ENCODE results near the gene NPL.

NPL gene

GRCh38 chr1:182771187-182771984, 18.2 kb upstream of the NPL start:
- in situ Hi-C loops (cut with HindIII; ENCODE audit: low pct_ligation_motif_present, low pct_unique_long_range_greater_than_20kb, low sequenced_read_pairs) = no loop called here
- no peak for DNase-seq

GRCh38 chr1:182777386-182777785, 12.2 kb upstream of the NPL start:
- DNase-seq = no peak
- in situ Hi-C loops (cut with HindIII; ENCODE audit: low pct_ligation_motif_present, low pct_unique_long_range_greater_than_20kb, low sequenced_read_pairs) = no loop called here

GRCh38 chr1:182778862-182779261, 10.7 kb upstream of the NPL start:
- no peak for DNase-seq
- in situ Hi-C loops (cut with HindIII; ENCODE audit: low pct_ligation_motif_present, low pct_unique_long_range_greater_than_20kb, low sequenced_read_pairs) = no loop called here

GRCh38 chr1:182779530-182779929, 10.0 kb upstream of the NPL start:
- in situ Hi-C loops (cut with HindIII; ENCODE audit: low pct_ligation_motif_present, low pct_unique_long_range_greater_than_20kb, low sequenced_read_pairs) = no loop called here
- DNase-seq = no peak

- in situ Hi-C loops (cut with HindIII; ENCODE audit: low pct_ligation_motif_present, low pct_unique_long_range_greater_than_20kb, low sequenced_read_pairs) = loop anchor here (10.0 kb wide), 1 partner anchor 187 kb away; no protein-coding TSS in a partner anchor
- DNase-seq = peak; percentile 54
These were observed 7.6 kb upstream of the NPL start for GRCh38 chr1:182781841-182782586.

- in situ Hi-C loops (cut with HindIII; ENCODE audit: low pct_ligation_motif_present, low pct_unique_long_range_greater_than_20kb, low sequenced_read_pairs) = loop anchor here (10.0 kb wide), 1 partner anchor 188 kb away; no protein-coding TSS in a partner anchor
- DNase-seq = no peak
These were observed 7.0 kb upstream of the NPL start for GRCh38 chr1:182782587-182782913.

GRCh38 chr1:182783068-182783467, 6.5 kb upstream of the NPL start:
- DNase-seq = peak; percentile 8
- in situ Hi-C loops (cut with HindIII; ENCODE audit: low pct_ligation_motif_present, low pct_unique_long_range_greater_than_20kb, low sequenced_read_pairs) = loop anchor here (10.0 kb wide), 1 partner anchor 188 kb away; no protein-coding TSS in a partner anchor

GRCh38 chr1:182784556-182785171, 4.9 kb upstream of the NPL start:
- peak; percentile 64 for DNase-seq
- in situ Hi-C loops (cut with HindIII; ENCODE audit: low pct_ligation_motif_present, low pct_unique_long_range_greater_than_20kb, low sequenced_read_pairs) = loop anchor here (10.0 kb wide), 1 partner anchor 190 kb away; no protein-coding TSS in a partner anchor

GRCh38 chr1:182785181-182785580, 4.4 kb upstream of the NPL start:
- in situ Hi-C loops (cut with HindIII; ENCODE audit: low pct_ligation_motif_present, low pct_unique_long_range_greater_than_20kb, low sequenced_read_pairs) = loop anchor here (10.0 kb wide), 1 partner anchor 190 kb away; no protein-coding TSS in a partner anchor
- DNase-seq = no peak

GRCh38 chr1:182786223-182786994, 3.2 kb upstream of the NPL start:
- in situ Hi-C loops (cut with HindIII; ENCODE audit: low pct_ligation_motif_present, low pct_unique_long_range_greater_than_20kb, low sequenced_read_pairs) = loop anchor here (10.0 kb wide), 1 partner anchor 192 kb away; no protein-coding TSS in a partner anchor
- DNase-seq = peak; percentile 64

- in situ Hi-C loops (cut with HindIII; ENCODE audit: low pct_ligation_motif_present, low pct_unique_long_range_greater_than_20kb, low sequenced_read_pairs) = loop anchor here (10.0 kb wide), 1 partner anchor 192 kb away; no protein-coding TSS in a partner anchor
- DNase-seq = no peak
These were observed 2.6 kb upstream of the NPL start for GRCh38 chr1:182786995-182787324.

GRCh38 chr1:182791281-182792179, 2.0 kb downstream of the NPL start:
- no peak for DNase-seq
- in situ Hi-C loops (cut with HindIII; ENCODE audit: low pct_ligation_motif_present, low pct_unique_long_range_greater_than_20kb, low sequenced_read_pairs) = no loop called here

- in situ Hi-C loops (cut with HindIII; ENCODE audit: low pct_ligation_motif_present, low pct_unique_long_range_greater_than_20kb, low sequenced_read_pairs) = no loop called here
These were observed 4.5 kb downstream of the NPL start for GRCh38 chr1:182794091-182794490.

GRCh38 chr1:182794676-182795201, 5.2 kb downstream of the NPL start:
- in situ Hi-C loops (cut with HindIII; ENCODE audit: low pct_ligation_motif_present, low pct_unique_long_range_greater_than_20kb, low sequenced_read_pairs) = no loop called here
- no peak for DNase-seq

More at GRCh38 chr1:182794091-182794490, 4.5 kb downstream of the NPL start:
- no peak for DNase-seq

GRCh38 chr1:182795563-182796228, 6.1 kb downstream of the NPL start:
- in situ Hi-C loops (cut with HindIII; ENCODE audit: low pct_ligation_motif_present, low pct_unique_long_range_greater_than_20kb, low sequenced_read_pairs) = no loop called here
- no peak for DNase-seq

- DNase-seq = no peak
- in situ Hi-C loops (cut with HindIII; ENCODE audit: low pct_ligation_motif_present, low pct_unique_long_range_greater_than_20kb, low sequenced_read_pairs) = no loop called here
These were observed 12.6 kb downstream of the NPL start for GRCh38 chr1:182802006-182802803.

All from ACHN (cell line).